Upper lobe of right lung (tissue), 1 donor: ENCODE results near the gene ELF1. TPM values are rescaled to one million over a fixed set of nuclear protein-coding genes. Genes with fewer than 3 reads are reported as not detected.
"Not testable (repeated sequence)": the region's sequence is repeated elsewhere in the genome, so short reads cannot be mapped to it uniquely, and the experiment has no call there.

Source experiments
- ATAC-seq: fragments of 200-7000 bp; cut with Tn5 transposase; one replicate; pipeline ENCODE4 v1.9.1; 2020; ENCODE audit warnings: mild to moderate bottlenecking, moderate library complexity
- DNase-seq: peaks from one replicate; pipeline ENCODE4 v3.0.0-alpha.2; 2020
- H3K27ac ChIP-seq: fragments of 200-600 bp; one replicate; pipeline ENCODE4 v1.8.0; 2022
- H3K27me3 ChIP-seq: fragments of 200-600 bp; one replicate; pipeline ENCODE4 v1.8.0; 2022; ENCODE audit warnings: mild to moderate bottlenecking
- H3K36me3 ChIP-seq: fragments of 200-600 bp; one replicate; pipeline ENCODE4 v1.8.0; 2022
- H3K4me1 ChIP-seq: fragments of 200-600 bp; one replicate; pipeline ENCODE4 v1.8.0; 2022
- H3K4me3 ChIP-seq: fragments of 200-600 bp; one replicate; pipeline ENCODE4 v1.8.0; 2022; ENCODE audit warnings: mild to moderate bottlenecking
- H3K9me3 ChIP-seq: fragments of 200-600 bp; one replicate; pipeline ENCODE4 v1.8.0; 2022
- intact Hi-C: fragments of 100-400 bp; cut with DNase I; formaldehyde crosslinking; loops from one replicate; pipeline ENCODE4 v1.11.0; 2022
- total RNA-seq: library from RNA; stranded (reverse); fragmentation: NEBNext Ultra II Directional; extraction: Animal tissue kit (Norgen Biotek cat#: 25700); gene quantifications from one replicate; pipeline ENCODE4 v1.2.1, GENCODE V29; 2021
- TF ChIP-seq, protein P1 (sequence below): fragments of 200-600 bp; IDR thresholded peaks from one replicate; pipeline ENCODE4 v1.8.0; 2022; ENCODE audit warnings: antibody characterized with exemption
- donor health status: DM: no; HTN: yes; CAD: no; lungs with severe emphysema.

ELF1 gene
- total RNA-seq, 1 donor from 2014 or later, result 81.5 TPM

DNA sequence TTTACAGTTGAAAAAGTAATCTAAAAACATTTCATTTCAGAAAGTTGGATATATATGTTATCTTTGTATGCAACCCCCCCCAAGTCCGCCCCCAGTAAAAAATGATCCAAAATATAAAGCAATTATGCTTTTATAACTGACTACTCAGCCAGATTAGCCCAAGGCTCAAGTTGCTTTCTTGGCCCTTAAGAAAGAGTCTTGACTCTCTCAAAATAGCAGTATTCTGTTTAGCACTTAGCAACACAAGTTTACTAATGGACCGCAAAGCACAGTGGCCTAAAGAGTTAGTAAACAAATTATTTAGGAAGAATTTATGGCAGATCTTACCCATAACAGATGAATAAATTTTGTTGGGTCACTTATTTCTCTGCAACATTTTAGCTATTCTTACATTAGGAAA lies 86.9 kb downstream of the ELF1 start:
- intact Hi-C loops, result no loop called here
- DNase-seq, result no peak
- no peak overlapping the region for H3K4me3 ChIP-seq
- TF ChIP-seq, protein P1, sequence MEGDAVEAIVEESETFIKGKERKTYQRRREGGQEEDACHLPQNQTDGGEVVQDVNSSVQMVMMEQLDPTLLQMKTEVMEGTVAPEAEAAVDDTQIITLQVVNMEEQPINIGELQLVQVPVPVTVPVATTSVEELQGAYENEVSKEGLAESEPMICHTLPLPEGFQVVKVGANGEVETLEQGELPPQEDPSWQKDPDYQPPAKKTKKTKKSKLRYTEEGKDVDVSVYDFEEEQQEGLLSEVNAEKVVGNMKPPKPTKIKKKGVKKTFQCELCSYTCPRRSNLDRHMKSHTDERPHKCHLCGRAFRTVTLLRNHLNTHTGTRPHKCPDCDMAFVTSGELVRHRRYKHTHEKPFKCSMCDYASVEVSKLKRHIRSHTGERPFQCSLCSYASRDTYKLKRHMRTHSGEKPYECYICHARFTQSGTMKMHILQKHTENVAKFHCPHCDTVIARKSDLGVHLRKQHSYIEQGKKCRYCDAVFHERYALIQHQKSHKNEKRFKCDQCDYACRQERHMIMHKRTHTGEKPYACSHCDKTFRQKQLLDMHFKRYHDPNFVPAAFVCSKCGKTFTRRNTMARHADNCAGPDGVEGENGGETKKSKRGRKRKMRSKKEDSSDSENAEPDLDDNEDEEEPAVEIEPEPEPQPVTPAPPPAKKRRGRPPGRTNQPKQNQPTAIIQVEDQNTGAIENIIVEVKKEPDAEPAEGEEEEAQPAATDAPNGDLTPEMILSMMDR, result no peak
- H3K4me1 ChIP-seq, result no peaks in the 10 kb centered on the region
- H3K27me3 ChIP-seq, result no peaks in the 10 kb centered on the region
- no peak overlapping the region for H3K27ac ChIP-seq
- peaks cover 74% of the 10 kb centered on the region for H3K36me3 ChIP-seq
- no peak for ATAC-seq
- no peaks in the 10 kb centered on the region for H3K9me3 ChIP-seq

DNA sequence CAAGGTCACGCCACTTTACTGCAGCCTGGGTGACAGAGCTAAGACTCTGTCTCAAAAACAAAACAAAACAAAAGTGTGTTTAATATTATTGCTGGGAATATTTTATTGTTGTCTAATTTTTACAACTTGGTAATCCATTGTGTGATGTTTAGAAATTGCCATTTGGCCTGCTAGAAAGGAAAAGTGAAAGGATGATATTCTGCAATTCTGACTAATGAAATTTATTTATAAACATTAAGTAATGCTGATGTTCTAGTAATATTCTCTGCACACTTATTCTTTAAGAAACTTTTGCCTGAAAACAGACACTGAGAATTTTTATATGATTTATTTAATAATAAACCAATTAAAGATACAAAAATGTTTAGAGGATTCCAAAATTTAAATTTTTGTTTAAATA lies 87.4 kb downstream of the ELF1 start:
- H3K4me1 ChIP-seq, result no peaks in the 10 kb centered on the region
- H3K9me3 ChIP-seq, result no peaks in the 10 kb centered on the region
- no peak for ATAC-seq
- H3K4me3 ChIP-seq, result no peak overlapping the region
- no peak overlapping the region for H3K27ac ChIP-seq
- H3K36me3 ChIP-seq, result peaks cover 74% of the 10 kb centered on the region
- intact Hi-C loops, result no loop called here
- no peaks in the 10 kb centered on the region for H3K27me3 ChIP-seq
- no peak for DNase-seq
- TF ChIP-seq, protein P1, result no peak

DNA sequence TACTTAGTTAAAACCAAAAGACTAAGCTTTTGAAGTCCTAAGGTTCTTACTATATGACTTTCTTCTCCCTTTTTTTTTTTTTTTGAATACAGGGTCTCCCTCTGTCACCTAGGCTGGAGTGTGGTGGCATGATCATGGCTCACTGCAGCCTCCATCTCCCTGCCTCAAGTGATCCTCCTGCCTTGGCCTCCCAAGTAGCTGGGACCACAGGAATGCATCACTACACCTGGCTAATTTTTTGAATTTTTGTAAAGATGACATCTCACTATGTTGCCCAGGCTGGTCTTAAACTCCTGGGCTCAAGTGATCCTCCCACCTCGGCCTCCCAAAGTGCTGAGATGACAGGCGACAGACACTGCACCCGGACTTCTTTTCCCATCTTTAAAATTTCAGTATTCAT lies 89.2 kb downstream of the ELF1 start:
- intact Hi-C loops, H3K27me3 ChIP-seq, ATAC-seq, H3K4me1 ChIP-seq, H3K4me3 ChIP-seq, DNase-seq, H3K9me3 ChIP-seq, H3K27ac ChIP-seq: not testable (repeated sequence)
- peaks cover 61% of the 10 kb centered on the region for H3K36me3 ChIP-seq

DNA sequence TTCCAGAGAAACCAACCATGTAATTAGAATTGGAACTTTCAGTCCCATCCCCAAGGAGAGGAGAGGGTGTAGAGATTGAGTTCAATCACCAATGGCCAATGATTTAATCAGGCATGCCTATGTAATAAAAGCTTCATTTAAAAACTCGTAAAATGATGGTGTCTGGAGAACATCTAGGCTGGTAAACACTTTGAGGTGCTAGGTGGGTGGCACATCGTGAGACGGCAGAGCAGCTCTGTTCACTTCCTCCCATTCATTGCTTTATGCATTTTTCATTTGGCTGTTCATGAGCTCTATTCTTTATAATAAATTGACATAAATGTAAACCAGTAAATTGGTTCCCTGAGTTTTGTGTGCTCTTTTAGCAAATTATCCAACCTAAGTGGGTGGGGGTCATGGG lies 90.1 kb downstream of the ELF1 start:
- no peak overlapping the region for H3K27ac ChIP-seq
- no peak overlapping the region for H3K4me3 ChIP-seq
- no peaks in the 10 kb centered on the region for H3K4me1 ChIP-seq
- TF ChIP-seq, protein P1, result no peak
- H3K36me3 ChIP-seq, result peaks cover 53% of the 10 kb centered on the region
- intact Hi-C loops, result no loop called here
- no peaks in the 10 kb centered on the region for H3K27me3 ChIP-seq
- no peak for DNase-seq
- ATAC-seq, result no peak
- no peaks in the 10 kb centered on the region for H3K9me3 ChIP-seq

DNA sequence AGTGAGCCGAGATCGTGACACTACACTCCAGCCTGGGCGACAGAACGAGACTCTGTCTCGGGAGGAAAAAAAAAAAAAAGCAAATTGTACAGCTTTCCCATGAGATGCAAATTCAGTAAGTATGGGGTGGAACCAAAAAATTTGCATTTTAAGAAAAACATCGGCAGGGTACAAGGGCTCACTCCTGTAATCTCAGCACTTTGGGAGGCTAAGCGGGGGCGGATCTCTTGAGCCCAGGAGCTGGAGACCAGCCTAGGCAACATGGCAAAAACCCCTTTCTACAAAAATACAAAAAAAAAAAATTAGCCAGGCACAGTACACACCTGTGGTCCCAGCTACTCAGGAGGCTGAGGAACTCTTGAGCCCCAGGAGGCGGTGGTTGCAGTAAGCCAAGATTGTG lies 91.2 kb downstream of the ELF1 start:
- ATAC-seq (no peak), DNase-seq (no peak)
- Histone ChIP-seq H3K9me3 (no peaks in the 10 kb centered on the region), H3K4me1 (no peaks in the 10 kb centered on the region), H3K27me3 (no peaks in the 10 kb centered on the region), H3K36me3 (peaks cover 42% of the 10 kb centered on the region), H3K27ac (no peak overlapping the region), H3K4me3 (no peak overlapping the region)
- intact Hi-C loops, result no loop called here
- TF ChIP-seq, protein P1, result no peak

DNA sequence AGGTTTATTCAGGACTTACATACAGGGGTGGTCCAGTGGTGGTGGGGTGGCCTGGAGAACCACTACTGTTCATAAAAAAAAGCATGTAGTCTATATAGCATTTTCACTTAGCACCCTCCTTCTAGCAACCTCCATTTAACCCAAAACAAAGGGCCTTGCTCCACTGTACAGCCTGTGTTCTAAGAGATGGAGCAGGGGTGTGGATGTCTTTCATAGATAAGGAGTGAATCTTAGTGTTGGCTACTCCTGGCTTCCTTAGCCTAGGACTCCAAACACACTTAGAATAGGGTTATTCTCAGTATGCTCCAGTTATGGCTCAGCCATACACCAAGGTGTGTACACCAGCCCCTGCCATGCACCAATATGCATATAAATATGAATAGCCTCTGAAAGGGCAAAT lies 95.2 kb downstream of the ELF1 start:
- no peaks in the 10 kb centered on the region for H3K9me3 ChIP-seq
- TF ChIP-seq, protein P1, result no peak
- ATAC-seq (no peak), DNase-seq (no peak)
- no peak overlapping the region for H3K27ac ChIP-seq
- H3K27me3 ChIP-seq, result no peaks in the 10 kb centered on the region
- peaks cover 5% of the 10 kb centered on the region for H3K36me3 ChIP-seq
- H3K4me1 ChIP-seq, result peaks cover 6% of the 10 kb centered on the region
- intact Hi-C loops, result no loop called here
- H3K4me3 ChIP-seq, result no peak overlapping the region
